Endodermal cell (in vitro differentiated cells): ENCODE measurements around the gene SUSD6. TPM values are rescaled to one million over a fixed set of nuclear protein-coding genes. Genes with fewer than 3 reads are reported as not detected.

ENCODE experiments used
- DNase-seq: peaks from one replicate; pipeline ENCODE4 v3.0.0-alpha.2; 2017
- H3K27ac ChIP-seq: 2 replicates; pipeline ENCODE4 v1.5.1; 2013; ENCODE audit warnings: mild to moderate bottlenecking, low read depth, low read length, moderate library complexity
- H3K27me3 ChIP-seq: 2 replicates; pipeline ENCODE4 v1.6.1; 2013; ENCODE audit warnings: mild to moderate bottlenecking, low read length, moderate library complexity; ENCODE audit not compliant: insufficient read depth, control insufficient read depth, poor library complexity, severe bottlenecking
- H3K36me3 ChIP-seq: 2 replicates; pipeline ENCODE4 v1.7.0; 2013; ENCODE audit warnings: mild to moderate bottlenecking, low read length, moderate library complexity; ENCODE audit not compliant: control insufficient read depth, insufficient read depth
- H3K4me1 ChIP-seq: one replicate; pipeline ENCODE4 v1.7.0; 2013; ENCODE audit warnings: low read length; ENCODE audit not compliant: control insufficient read depth, insufficient read depth
- H3K4me3 ChIP-seq: 2 replicates; pipeline ENCODE4 v1.5.1; 2013; ENCODE audit warnings: mild to moderate bottlenecking, low read length, moderate library complexity
- H3K9ac ChIP-seq: 2 replicates; pipeline ENCODE4 v1.6.1; 2013; ENCODE audit warnings: mild to moderate bottlenecking, low read length, moderate library complexity; ENCODE audit not compliant: poor library complexity, severe bottlenecking; ENCODE audit errors: extremely low read depth
- H3K9me3 ChIP-seq: 2 replicates; pipeline ENCODE4 v1.6.1; 2013; ENCODE audit warnings: mild to moderate bottlenecking, low read length, moderate library complexity; ENCODE audit not compliant: control insufficient read depth
- H3K27ac Mint-ChIP-seq: 2 replicates; pipeline ENCODE4 v1.8.0; 2020; ENCODE audit warnings: mixed read lengths
- H3K27me3 Mint-ChIP-seq: 2 replicates; pipeline ENCODE4 v1.8.0; 2021; ENCODE audit warnings: mild to moderate bottlenecking, mixed read lengths; ENCODE audit not compliant: insufficient read depth
- H3K36me3 Mint-ChIP-seq: 2 replicates; pipeline ENCODE4 v1.8.0; 2020; ENCODE audit warnings: low read depth, mixed read lengths
- H3K4me1 Mint-ChIP-seq: 2 replicates; pipeline ENCODE4 v1.8.0; 2020; ENCODE audit warnings: mixed read lengths
- H3K4me3 Mint-ChIP-seq: 2 replicates; pipeline ENCODE4 v1.8.0; 2020; ENCODE audit warnings: mild to moderate bottlenecking, moderate library complexity, mixed read lengths
- H3K9me3 Mint-ChIP-seq: 2 replicates; pipeline ENCODE4 v1.8.0; 2020; ENCODE audit warnings: mild to moderate bottlenecking, mixed read lengths
- CTCF ChIP-seq: fragments of 200-600 bp; sonication (generic); conservative IDR thresholded peaks from 2 replicates; pipeline ENCODE4 v1.5.0; 2021; ENCODE audit warnings: antibody characterized with exemption, mild to moderate bottlenecking
- WGBS, 2 experiments: methylation state at CpG; one replicate each; pipeline versions ENCODE4 v1.1.5 to v1.1.7; 2013; ENCODE audit warnings: missing lambda C conversion rate in 2 of 2, mixed read lengths in 1 of 2; ENCODE audit not compliant: insufficient coverage in 1 of 2, insufficient read length in 1 of 2; 5-methylcytosine and 5-hydroxymethylcytosine counted together
- total RNA-seq, 2 donors: library from RNA; stranded (reverse); fragmentation: NEBNext Ultra II Directional in 1 of 2; extraction: Animal tissue kit (Norgen Biotek cat#: 25700) in 1 of 2; gene quantifications; 2 replicates in 1 of 2; 3 replicates in 1 of 2; pipeline ENCODE4 v1.2.1, GENCODE V29; 2021

Gene SUSD6
- total RNA-seq, 2 donors from 2014 or later = 5.7 to 5.9 TPM

DNA sequence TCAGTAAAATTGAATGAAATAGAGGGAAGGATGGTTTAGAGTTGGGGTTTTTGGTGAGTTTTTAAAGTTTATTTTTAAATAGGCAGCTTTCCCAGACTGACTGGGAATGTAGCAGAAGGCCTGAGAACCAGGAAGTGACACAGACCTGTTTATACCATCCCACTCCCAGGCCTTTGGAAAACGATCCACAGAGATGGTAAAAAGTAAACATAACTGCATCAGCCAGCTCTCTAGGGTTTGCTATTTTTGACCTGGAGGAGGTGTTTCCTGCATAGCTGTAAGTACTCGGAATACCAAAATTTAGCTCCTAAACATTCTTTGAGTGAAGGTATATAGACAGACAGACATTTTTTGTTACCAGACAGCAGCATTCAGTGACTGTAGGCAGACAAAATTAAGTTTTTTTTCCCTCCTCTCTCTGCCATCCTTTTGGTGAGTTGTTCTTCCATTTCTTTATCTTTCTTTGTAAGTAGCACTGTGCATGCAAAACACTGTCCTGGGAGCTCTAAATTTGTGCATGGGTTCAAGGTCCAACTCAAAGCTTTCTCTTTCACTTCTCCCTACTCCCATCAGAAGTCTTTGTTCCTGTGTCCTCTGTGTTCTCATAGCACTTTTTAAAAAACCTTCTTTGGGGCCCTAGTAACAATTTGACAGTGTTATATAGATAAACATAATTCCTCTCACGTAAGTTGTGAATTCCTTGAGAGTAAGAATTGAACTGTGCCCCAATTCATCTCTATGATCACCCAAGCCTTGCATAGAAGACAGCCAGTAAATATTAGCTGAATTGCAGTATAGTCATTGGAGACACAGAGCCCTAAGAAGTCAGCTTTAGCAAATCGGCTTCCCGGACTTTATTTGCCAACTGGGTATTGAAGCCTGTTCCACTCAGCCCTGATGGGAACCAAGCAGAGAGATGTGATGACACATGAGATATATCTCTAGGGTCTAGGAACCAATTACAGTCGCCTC, 37.4 kb downstream of the SUSD6 start:
- Histone ChIP-seq H3K4me3 (no peak overlapping the region), H3K27ac (no peak overlapping the region), H3K9ac (no peak overlapping the region), H3K27me3 (no peaks in the 10 kb centered on the region), H3K9me3 (no peaks in the 10 kb centered on the region), H3K4me1 (peaks cover 17% of the 10 kb centered on the region), H3K36me3 (no peaks in the 10 kb centered on the region)
- TF ChIP-seq CTCF = no peak
- Mint-ChIP-seq H3K27me3 (no peaks in the 10 kb centered on the region), H3K36me3 (no peaks in the 10 kb centered on the region), H3K4me3 (no peak overlapping the region), H3K27ac (peak overlapping the region; percentile 5), H3K4me1 (peaks cover 51% of the 10 kb centered on the region), H3K9me3 (no peaks in the 10 kb centered on the region)
- DNase-seq = no peak
- 94% methylated on average over 4 to 6 of the region's 6 CpGs for WGBS, 2 experiments

- no peak overlapping the region for H3K9ac ChIP-seq
- H3K9me3 ChIP-seq = no peaks in the 10 kb centered on the region
- H3K27ac ChIP-seq = no peak overlapping the region
- peaks cover 17% of the 10 kb centered on the region for H3K4me1 ChIP-seq
- 72 to 84% methylated on average over 2 to 3 of the region's 3 CpGs for WGBS, 2 experiments
- Mint-ChIP-seq H3K4me3 (no peak overlapping the region), H3K27me3 (no peaks in the 10 kb centered on the region), H3K4me1 (peaks cover 51% of the 10 kb centered on the region), H3K36me3 (no peaks in the 10 kb centered on the region), H3K9me3 (no peaks in the 10 kb centered on the region), H3K27ac (peak overlapping the region; percentile 74)
- no peak for TF ChIP-seq CTCF
- H3K27me3 ChIP-seq = no peaks in the 10 kb centered on the region
- DNase-seq = peak; percentile 67
- no peaks in the 10 kb centered on the region for H3K36me3 ChIP-seq
- no peak overlapping the region for H3K4me3 ChIP-seq
Measured at GRCh38 chr14:69650948-69651369, 39.6 kb downstream of the SUSD6 start.

DNA sequence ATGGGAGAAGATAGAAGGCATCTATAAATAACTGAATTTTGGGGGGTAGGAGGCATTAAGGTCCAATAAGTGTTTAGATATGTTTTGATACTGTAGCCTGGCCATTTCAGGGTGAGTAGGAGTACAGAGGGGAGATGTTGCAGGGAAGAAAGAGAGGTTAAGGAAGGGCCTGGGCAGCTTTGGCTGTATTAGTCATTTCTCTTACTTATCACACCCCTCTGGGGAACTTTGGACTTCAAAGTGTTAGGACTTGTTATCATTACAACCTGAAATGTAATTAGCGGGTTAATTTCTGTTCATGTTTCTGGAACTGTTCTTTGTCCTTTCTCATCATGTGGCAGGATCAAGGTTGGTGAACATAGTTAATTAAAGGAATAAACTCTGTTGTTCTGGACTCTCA, 40.3 kb downstream of the SUSD6 start:
- H3K4me1 ChIP-seq = peaks cover 17% of the 10 kb centered on the region
- H3K36me3 Mint-ChIP-seq = no peaks in the 10 kb centered on the region
- H3K27me3 ChIP-seq = no peaks in the 10 kb centered on the region
- H3K9me3 ChIP-seq = no peaks in the 10 kb centered on the region
- H3K27me3 Mint-ChIP-seq = no peaks in the 10 kb centered on the region
- no peaks in the 10 kb centered on the region for H3K9me3 Mint-ChIP-seq
- TF ChIP-seq CTCF = no peak
- peaks cover 54% of the 10 kb centered on the region for H3K4me1 Mint-ChIP-seq
- H3K4me3 Mint-ChIP-seq = no peak overlapping the region
- no peaks in the 10 kb centered on the region for H3K36me3 ChIP-seq
- H3K9ac ChIP-seq = no peak overlapping the region
- H3K27ac Mint-ChIP-seq = no peak overlapping the region
- 77% methylated on average over 1 of the region's 1 CpG; no CpG with 5 or more reads in 1 of the 2 experiments for WGBS, 2 experiments
- DNase-seq = no peak
- H3K27ac ChIP-seq = no peak overlapping the region
- H3K4me3 ChIP-seq = no peak overlapping the region
